ENCODE measurements around the gene AP2B1. TPM values are rescaled to one million over a fixed set of nuclear protein-coding genes. Genes with fewer than 3 reads are reported as not detected.

The AP2B1 gene
- total RNA-seq (2022; extraction: Qiagen RNA extraction; ENCODE audit: low read depth), result 119 to 148 TPM (median 137 TPM) in 5 replicates

DNA sequence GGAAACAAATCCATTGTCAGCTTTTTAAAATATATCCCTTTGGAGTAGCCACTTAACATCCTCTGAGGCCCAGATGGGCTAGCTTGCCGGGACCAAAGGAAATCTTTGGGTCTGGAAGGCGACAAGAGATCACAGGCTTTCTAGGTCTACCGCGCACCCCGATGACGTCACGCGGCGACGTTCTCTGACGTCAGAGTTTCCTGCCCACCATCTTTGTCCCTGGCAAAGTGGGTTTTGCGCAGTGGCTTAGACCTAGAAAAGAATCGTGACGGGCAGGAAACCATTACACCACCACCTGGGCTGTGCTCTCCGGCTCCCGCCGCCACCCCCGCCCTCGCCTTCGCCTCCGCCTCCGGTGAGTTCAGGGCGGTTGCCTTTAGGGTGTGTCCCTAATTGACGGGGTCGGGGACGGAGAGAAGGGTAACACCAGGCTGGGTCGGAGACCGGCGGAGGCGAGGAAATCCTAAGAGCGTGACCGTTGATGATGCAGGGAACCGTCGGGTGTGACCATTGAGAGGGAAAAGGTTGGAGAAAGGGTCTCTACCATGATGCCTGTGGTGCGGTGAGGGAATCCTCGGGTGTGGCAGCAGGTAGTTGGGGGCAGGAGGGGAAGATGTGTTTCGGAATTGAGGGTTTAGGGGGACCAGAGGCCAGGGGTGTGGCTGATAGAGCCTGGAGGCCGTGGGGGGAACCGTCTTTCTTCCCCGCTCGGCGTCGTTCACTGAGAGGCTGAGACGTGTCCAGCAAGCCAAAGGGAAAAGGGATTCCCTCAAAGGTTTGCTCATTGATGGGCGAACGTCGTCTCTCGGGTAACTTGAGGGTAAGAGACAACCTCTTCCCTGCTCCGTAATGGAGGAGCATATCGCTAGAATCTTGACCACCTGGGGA is at the start of gene AP2B1:
Gene AP2B1 (plus strand): TSS at position 249 of the 888 bp plus-strand sequence. CDS start 6,709 bp downstream, outside the sequence.

GRCh38 chr17:35537601-35538141 is 49.5 kb upstream of the AP2B1 start, which contains the start of gene SLFN12L:
TSS of gene SLFN12L (minus strand) at chr17:35537678. CDS start at chr17:35522364, 15,314 bp downstream.

DNA sequence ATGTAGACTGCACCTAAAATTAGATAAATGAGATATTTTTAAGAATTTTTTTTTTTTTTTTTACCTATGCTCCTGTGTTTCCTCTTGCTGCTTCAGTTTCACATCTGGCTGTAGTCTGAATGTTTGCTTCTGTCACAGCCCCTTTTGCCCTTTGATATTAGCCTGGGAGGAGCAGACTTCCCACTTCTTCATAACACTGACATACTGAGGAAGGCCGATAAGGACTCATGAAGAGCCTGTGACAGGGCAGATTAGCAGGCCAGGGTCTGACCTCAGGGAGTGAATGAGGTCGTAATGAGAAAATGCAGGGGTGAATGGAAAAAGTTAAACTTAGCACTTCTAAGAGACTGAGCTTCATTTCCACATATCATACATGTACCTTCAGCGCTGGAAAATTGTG is 26.4 kb upstream of the AP2B1 start, which contains the start of gene SLFN14:
Gene SLFN14 (minus strand): TSS at position 117 of the 400 bp plus-strand sequence. CDS start 2,757 bp downstream, outside the sequence.

GRCh38 chr17:35578197-35578928 is 8.8 kb upstream of the AP2B1 start, which contains the start of gene PEX12:
TSS of gene PEX12 (minus strand) at chr17:35578571. CDS start at chr17:35578021, 550 bp downstream.

DNA sequence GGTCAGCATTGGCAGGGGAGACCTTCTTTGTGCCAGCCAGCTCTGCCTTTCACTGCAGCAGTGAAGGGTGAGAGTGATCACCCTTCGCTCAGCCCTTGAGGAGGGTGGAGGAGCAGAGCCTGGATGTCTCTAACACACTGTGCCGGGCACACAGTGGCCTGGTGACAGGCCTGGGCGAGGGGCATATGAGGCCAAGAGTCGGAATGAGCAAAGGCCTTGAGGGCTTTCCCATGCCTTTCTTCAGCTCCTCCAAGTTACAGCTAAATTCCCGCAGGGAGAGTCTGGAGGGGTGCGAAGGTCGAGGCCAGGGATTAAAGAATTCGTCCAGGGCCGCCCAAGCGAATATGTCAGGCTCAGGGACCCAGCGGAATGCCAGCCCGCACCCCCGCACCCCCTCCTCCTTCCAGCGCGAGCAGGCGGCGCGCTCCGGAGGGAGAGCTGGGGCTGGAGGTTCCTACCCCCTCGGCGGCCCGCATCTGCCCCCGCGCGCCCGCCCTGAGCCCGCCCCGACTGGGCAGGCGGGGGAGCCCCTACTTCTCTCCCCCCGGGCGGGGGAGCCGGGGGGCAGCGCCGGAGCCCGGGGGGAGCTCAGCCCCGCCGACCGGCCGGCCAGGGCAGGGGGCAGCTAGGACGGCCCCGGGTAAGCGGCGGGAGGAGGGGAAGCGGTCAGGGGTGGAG is 144.3 kb downstream of the AP2B1 start, which contains the start of gene RASL10B:
Gene RASL10B (plus strand): TSS at position 401 of the 678 bp plus-strand sequence. CDS start 3,546 bp downstream, outside the sequence.

GRCh38 chr17:35752945-35753764 is 166.0 kb downstream of the AP2B1 start, which contains the start of gene GAS2L2:
TSS of gene GAS2L2 (minus strand) at chr17:35753239. CDS start at chr17:35752850, 389 bp downstream.

DNA sequence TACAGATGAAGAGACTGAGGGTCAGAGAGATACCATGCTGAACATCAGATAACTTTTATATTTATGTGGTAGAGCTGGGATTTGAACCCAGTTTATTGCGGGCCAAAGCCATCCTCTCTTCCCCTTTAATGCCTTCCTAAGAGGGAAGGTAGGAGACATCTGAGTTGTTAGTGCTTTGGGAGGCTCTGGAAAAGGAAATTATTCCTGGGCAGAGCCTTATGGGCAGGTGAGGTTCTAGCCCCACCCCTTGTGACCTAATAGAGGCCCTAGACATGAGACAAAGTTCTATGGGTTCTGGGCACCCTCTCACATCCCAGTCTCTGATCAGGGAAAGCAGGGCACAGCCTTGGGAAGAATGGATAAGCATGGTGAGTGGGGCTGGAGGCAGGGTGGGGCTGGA is 173.5 kb downstream of the AP2B1 start, which contains the start of gene C17orf50:
Gene C17orf50 (plus strand): TSS at position 301 of the 400 bp plus-strand sequence. CDS start 55 bp downstream, at position 356.

Other genes starting within 250 kb of the AP2B1 start
- gene SLFN11, start 213.7 kb upstream of the AP2B1 start, total RNA-seq (2022; extraction: Qiagen RNA extraction; ENCODE audit: low read depth), result 4.0 to 6.7 TPM (median 6.1 TPM) in 5 replicates
- 0.08 TPM in 1 of 5 replicates, not detected in the others for gene SLFN12, start 154.8 kb upstream of the AP2B1 start, total RNA-seq (2022; extraction: Qiagen RNA extraction; ENCODE audit: low read depth)
- 2.6 to 4.4 TPM (median 3.7 TPM) in 5 replicates for gene SLFN13, start 138.6 kb upstream of the AP2B1 start, total RNA-seq (2022; extraction: Qiagen RNA extraction; ENCODE audit: low read depth)
- gene SLFN12L, start 49.6 kb upstream of the AP2B1 start, total RNA-seq (2022; extraction: Qiagen RNA extraction; ENCODE audit: low read depth), result 0.09 TPM in 1 of 5 replicates, not detected in the others
- not detected in 5 replicates for gene SLFN14, start 26.5 kb upstream of the AP2B1 start, total RNA-seq (2022; extraction: Qiagen RNA extraction; ENCODE audit: low read depth)
- 6.6 to 9.2 TPM (median 7.5 TPM) in 5 replicates for gene PEX12, start 8.8 kb upstream of the AP2B1 start, total RNA-seq (2022; extraction: Qiagen RNA extraction; ENCODE audit: low read depth)
- gene RASL10B, start 144.3 kb downstream of the AP2B1 start, total RNA-seq (2022; extraction: Qiagen RNA extraction; ENCODE audit: low read depth), result 0.09 to 0.38 TPM (median 0.15 TPM) in 4 of 5 replicates, not detected in the other
- 0.07 to 0.12 TPM (median 0.09 TPM) in 3 of 5 replicates, not detected in the others for gene GAS2L2, start 165.9 kb downstream of the AP2B1 start, total RNA-seq (2022; extraction: Qiagen RNA extraction; ENCODE audit: low read depth)
- gene C17orf50, start 173.6 kb downstream of the AP2B1 start, total RNA-seq (2022; extraction: Qiagen RNA extraction; ENCODE audit: low read depth), result 0.14 to 0.48 TPM (median 0.30 TPM) in 5 replicates
- 5.5 to 10.2 TPM (median 8.6 TPM) in 5 replicates for gene MMP28, start 208.3 kb downstream of the AP2B1 start, total RNA-seq (2022; extraction: Qiagen RNA extraction; ENCODE audit: low read depth)
- gene TAF15, start 222.2 kb downstream of the AP2B1 start, total RNA-seq (2022; extraction: Qiagen RNA extraction; ENCODE audit: low read depth), result 204 to 217 TPM (median 207 TPM) in 5 replicates

Data from A549 treated with GW870086 at 1 μM for 4 hours (cell line).